Left kidney (tissue), 1 donor: Measurements from ENCODE around the gene TMEM229A. TPM values are rescaled to one million over a fixed set of nuclear protein-coding genes. Genes with fewer than 3 reads are reported as not detected.

Source experiments
- polyA plus RNA-seq: library from polyadenylated mRNA; unstranded; fragments of 120-200 nt; gene quantifications from one replicate; pipeline ENCODE4 v1.2.1, GENCODE V29; 2013; ENCODE audit not compliant: insufficient read length

Gene TMEM229A
- polyA plus RNA-seq, 1 donor: 0.13 TPM

Other genes with a start within 250 kb of the TMEM229A start
- gene HYAL4, start 187.9 kb downstream of the TMEM229A start, polyA plus RNA-seq: 0.86 TPM
- 0.10 TPM for gene SPAM1, start 107.8 kb downstream of the TMEM229A start, polyA plus RNA-seq